PC-9 (cell line): ENCODE results near the gene ANKRD13B.

ENCODE experiments used
- CTCF ChIP-seq: fragments of 200-600 bp; sonication (generic); conservative IDR thresholded peaks from 2 replicates; pipeline ENCODE4 v1.6.1; 2017; ENCODE audit warnings: mixed run types, antibody characterized with exemption, mild to moderate bottlenecking, moderate library complexity
- EZH2 ChIP-seq: fragments of 200-600 bp; sonication (generic); IDR thresholded peaks from 2 replicates; pipeline ENCODE4 v1.8.0; 2017; ENCODE audit warnings: antibody characterized with exemption, low read depth

DNA sequence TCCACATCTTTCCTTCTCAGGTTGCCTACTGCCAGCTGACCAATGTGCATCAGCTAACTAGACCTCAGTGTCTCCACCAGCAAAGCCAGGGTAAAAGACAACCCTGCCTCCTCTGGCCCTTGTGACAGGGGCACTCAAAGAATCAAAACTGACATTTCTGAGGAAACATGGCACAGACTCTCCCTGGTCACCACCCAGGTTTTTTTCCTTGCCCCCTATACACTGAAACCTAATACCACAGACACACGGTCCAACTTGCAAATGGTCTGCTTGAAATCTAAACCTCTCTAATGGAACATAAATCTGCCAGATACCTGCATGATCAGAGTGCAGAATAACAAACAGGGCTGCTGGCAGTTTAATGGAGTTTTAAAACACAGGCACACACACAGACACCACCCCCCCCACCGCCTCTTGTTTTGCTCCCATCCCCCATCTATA lies 49.3 kb downstream of the ANKRD13B start:
- no peak for TF ChIP-seq CTCF
- no peak for TF ChIP-seq EZH2
